Measurements from ENCODE around the gene CLASRP.

DNA sequence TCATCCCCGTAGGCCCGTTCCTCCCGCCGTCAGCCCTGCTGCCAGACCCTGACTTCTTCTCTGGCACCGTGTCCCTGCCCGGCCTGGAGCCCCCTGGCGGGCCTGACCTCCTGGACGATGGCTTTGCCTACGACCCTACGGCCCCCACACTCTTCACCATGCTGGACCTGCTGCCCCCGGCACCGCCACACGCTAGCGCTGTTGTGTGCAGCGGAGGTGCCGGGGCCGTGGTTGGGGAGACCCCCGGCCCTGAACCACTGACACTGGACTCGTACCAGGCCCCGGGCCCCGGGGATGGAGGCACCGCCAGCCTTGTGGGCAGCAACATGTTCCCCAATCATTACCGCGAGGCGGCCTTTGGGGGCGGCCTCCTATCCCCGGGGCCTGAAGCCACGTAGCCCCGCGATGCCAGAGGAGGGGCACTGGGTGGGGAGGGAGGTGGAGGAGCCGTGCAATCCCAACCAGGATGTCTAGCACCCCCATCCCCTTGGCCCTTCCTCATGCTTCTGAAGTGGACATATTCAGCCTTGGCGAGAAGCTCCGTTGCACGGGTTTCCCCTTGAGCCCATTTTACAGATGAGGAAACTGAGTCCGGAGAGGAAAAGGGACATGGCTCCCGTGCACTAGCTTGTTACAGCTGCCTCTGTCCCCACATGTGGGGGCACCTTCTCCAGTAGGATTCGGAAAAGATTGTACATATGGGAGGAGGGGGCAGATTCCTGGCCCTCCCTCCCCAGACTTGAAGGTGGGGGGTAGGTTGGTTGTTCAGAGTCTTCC, 1.3 kb upstream of the CLASRP start:
- TF ChIP-seq ZNF70 (CRISPR knock-in tag; IDR thresholded peaks at IDR 0.05) (no peak), ARNTL (CRISPR knock-in tag; IDR thresholded peaks at IDR 0.05; ENCODE audit: borderline replicate concordance, low read depth) (no peak), RARB (CRISPR knock-in tag; IDR thresholded peaks at IDR 0.05) (no peak)
- TF ChIP-seq, protein P1, sequence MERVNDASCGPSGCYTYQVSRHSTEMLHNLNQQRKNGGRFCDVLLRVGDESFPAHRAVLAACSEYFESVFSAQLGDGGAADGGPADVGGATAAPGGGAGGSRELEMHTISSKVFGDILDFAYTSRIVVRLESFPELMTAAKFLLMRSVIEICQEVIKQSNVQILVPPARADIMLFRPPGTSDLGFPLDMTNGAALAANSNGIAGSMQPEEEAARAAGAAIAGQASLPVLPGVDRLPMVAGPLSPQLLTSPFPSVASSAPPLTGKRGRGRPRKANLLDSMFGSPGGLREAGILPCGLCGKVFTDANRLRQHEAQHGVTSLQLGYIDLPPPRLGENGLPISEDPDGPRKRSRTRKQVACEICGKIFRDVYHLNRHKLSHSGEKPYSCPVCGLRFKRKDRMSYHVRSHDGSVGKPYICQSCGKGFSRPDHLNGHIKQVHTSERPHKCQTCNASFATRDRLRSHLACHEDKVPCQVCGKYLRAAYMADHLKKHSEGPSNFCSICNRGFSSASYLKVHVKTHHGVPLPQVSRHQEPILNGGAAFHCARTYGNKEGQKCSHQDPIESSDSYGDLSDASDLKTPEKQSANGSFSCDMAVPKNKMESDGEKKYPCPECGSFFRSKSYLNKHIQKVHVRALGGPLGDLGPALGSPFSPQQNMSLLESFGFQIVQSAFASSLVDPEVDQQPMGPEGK (CRISPR knock-in tag; IDR thresholded peaks at IDR 0.05; ENCODE audit: borderline replicate concordance): no peak

Data from SK-N-SH treated with all-trans-retinoic acid at 6 μM for 48 hours (cell line).